Stimulated activated CD8-positive, alpha-beta memory T cell treated with anti-CD3 and anti-CD28 coated beads, Interleukin-15, amount 100 ng/mL, for 48 hours (primary cell): ENCODE data around the gene ROBO2.

Experiments
- DNase-seq, 2 donors: peaks; one replicate each; pipeline ENCODE4 v3.0.0-alpha.2; 2020; ENCODE audit warnings: low read depth in 2 of 2

ROBO2 gene

GRCh38 chr3:77571971-77572715 lies 532.2 kb downstream of the ROBO2 start:
- DNase-seq: no peak

- no peak for DNase-seq
These were observed 537.4 kb downstream of the ROBO2 start for GRCh38 chr3:77577264-77577663.

GRCh38 chr3:77586216-77586615 lies 546.3 kb downstream of the ROBO2 start:
- DNase-seq: no peak

GRCh38 chr3:77588863-77589262 lies 549.0 kb downstream of the ROBO2 start:
- DNase-seq: no peak

- no peak for DNase-seq
These were observed 550.3 kb downstream of the ROBO2 start for GRCh38 chr3:77590191-77590590.

GRCh38 chr3:77595371-77595870 lies 555.5 kb downstream of the ROBO2 start:
- no peak for DNase-seq

GRCh38 chr3:77599948-77600347 lies 560.0 kb downstream of the ROBO2 start:
- DNase-seq: no peak

- no peak for DNase-seq
These were observed 562.0 kb downstream of the ROBO2 start for GRCh38 chr3:77601823-77602415.

GRCh38 chr3:77602722-77603121 lies 562.8 kb downstream of the ROBO2 start:
- no peak for DNase-seq

GRCh38 chr3:77605308-77605707 lies 565.4 kb downstream of the ROBO2 start:
- no peak for DNase-seq

- no peak for DNase-seq
These were observed 566.0 kb downstream of the ROBO2 start for GRCh38 chr3:77605865-77606264.

GRCh38 chr3:77606372-77606771 lies 566.5 kb downstream of the ROBO2 start:
- no peak for DNase-seq

GRCh38 chr3:77618686-77619085 lies 578.8 kb downstream of the ROBO2 start:
- no peak for DNase-seq

GRCh38 chr3:77620009-77620408 lies 580.1 kb downstream of the ROBO2 start:
- DNase-seq: no peak

- DNase-seq: no peak
These were observed 583.6 kb downstream of the ROBO2 start for GRCh38 chr3:77623500-77623899.

GRCh38 chr3:77626157-77626556 lies 586.3 kb downstream of the ROBO2 start:
- no peak for DNase-seq

GRCh38 chr3:77648214-77648613 lies 608.3 kb downstream of the ROBO2 start:
- no peak for DNase-seq

- DNase-seq: no peak
These were observed 608.8 kb downstream of the ROBO2 start for GRCh38 chr3:77648664-77649063.

GRCh38 chr3:77652624-77653023 lies 612.7 kb downstream of the ROBO2 start:
- no peak for DNase-seq

GRCh38 chr3:77655396-77655795 lies 615.5 kb downstream of the ROBO2 start:
- DNase-seq: no peak

- no peak for DNase-seq
These were observed 620.8 kb downstream of the ROBO2 start for GRCh38 chr3:77660718-77661117.

- DNase-seq: no peak
These were observed 628.0 kb downstream of the ROBO2 start for GRCh38 chr3:77667901-77668300.

- DNase-seq: no peak
These were observed 628.5 kb downstream of the ROBO2 start for GRCh38 chr3:77668376-77668775.
